NT2/D1 (cell line): Measurements from ENCODE around the gene CFAP74.

Experiments
- SUZ12 ChIP-seq: IDR thresholded peaks from 2 replicates; pipeline ENCODE4 v1.6.1; 2011; ENCODE audit not compliant: insufficient read length, insufficient read depth; ENCODE audit errors: extremely low read depth
- YY1 ChIP-seq: IDR thresholded peaks from 2 replicates; pipeline ENCODE4 v1.6.1; 2011; ENCODE audit not compliant: insufficient read length, insufficient read depth
- ZNF274 ChIP-seq: IDR thresholded peaks from 2 replicates; pipeline ENCODE4 v1.6.1; 2011; ENCODE audit warnings: mild to moderate bottlenecking, low read depth, low read length

DNA sequence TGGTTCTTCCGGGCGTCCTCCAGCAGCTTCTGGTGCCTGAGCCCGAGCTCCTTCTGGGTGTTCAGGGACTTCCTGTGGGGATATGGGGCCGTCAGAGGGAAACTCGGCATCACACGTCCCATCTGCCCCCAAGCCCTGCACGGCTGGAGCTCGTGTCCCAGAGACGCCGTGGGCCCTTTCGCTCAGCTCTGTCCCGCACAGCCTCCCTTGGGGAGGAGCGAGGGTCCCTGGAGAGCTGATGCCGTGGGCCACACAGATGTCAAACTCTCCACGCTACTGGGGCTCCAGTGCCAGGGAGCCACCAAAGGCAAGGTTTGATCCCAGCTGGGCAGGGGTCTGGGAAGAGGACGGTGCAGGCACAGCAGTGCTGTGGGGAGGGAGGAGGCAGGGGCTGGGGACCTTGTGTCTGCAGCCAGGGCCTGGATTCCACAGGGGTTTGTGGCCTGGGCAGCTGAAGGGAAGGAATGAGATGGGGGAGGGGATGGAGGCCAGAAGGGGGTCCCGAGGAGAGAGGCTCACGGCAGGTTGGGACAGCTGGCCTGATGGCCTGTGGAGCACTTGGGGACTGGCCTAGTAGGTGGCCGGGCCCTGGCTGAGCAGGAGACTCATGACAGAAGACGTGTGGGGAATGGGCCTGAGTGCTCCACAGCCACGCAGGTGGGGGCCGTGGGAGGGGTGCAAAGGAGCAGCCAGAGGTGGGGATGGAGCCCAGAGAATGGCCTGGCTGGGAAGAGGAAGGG lies 30.4 kb downstream of the CFAP74 start:
- TF ChIP-seq SUZ12, result no peak
- no peak for TF ChIP-seq ZNF274
- no peak for TF ChIP-seq YY1
